GM18526 (cell line): ENCODE measurements around the gene CCL26.

Source experiments
- POLR2A ChIP-seq: IDR thresholded peaks from 3 replicates; pipeline ENCODE4 v1.6.1; 2011; ENCODE audit not compliant: insufficient read length; ENCODE audit errors: extremely low read depth

The CCL26 gene

GRCh38 chr7:75804705-75805104 is 32.7 kb upstream of the CCL26 start:
- no peak for TF ChIP-seq POLR2A

GRCh38 chr7:75804004-75804403 is 32.0 kb upstream of the CCL26 start:
- TF ChIP-seq POLR2A: no peak

- no peak for TF ChIP-seq POLR2A
These were observed 30.5 kb upstream of the CCL26 start for GRCh38 chr7:75802552-75802821.

GRCh38 chr7:75798770-75799169 is 26.8 kb upstream of the CCL26 start:
- no peak for TF ChIP-seq POLR2A

GRCh38 chr7:75796420-75796819 is 24.4 kb upstream of the CCL26 start:
- no peak for TF ChIP-seq POLR2A

- no peak for TF ChIP-seq POLR2A
These were observed 23.8 kb upstream of the CCL26 start for GRCh38 chr7:75795831-75796285.

GRCh38 chr7:75793676-75794075 is 21.7 kb upstream of the CCL26 start:
- no peak for TF ChIP-seq POLR2A

- no peak for TF ChIP-seq POLR2A
These were observed 17.4 kb upstream of the CCL26 start for GRCh38 chr7:75789361-75789924.

GRCh38 chr7:75776295-75776971 is 4.4 kb upstream of the CCL26 start:
- no peak for TF ChIP-seq POLR2A

GRCh38 chr7:75771224-75771623 is 787 bp downstream of the CCL26 start:
- TF ChIP-seq POLR2A: no peak

- no peak for TF ChIP-seq POLR2A
These were observed 9.6 kb downstream of the CCL26 start for GRCh38 chr7:75762350-75762917.

- no peak for TF ChIP-seq POLR2A
These were observed 13.5 kb downstream of the CCL26 start for GRCh38 chr7:75758491-75758890.

- no peak for TF ChIP-seq POLR2A
These were observed 14.2 kb downstream of the CCL26 start for GRCh38 chr7:75757860-75758259.

- TF ChIP-seq POLR2A: no peak
These were observed 14.9 kb downstream of the CCL26 start for GRCh38 chr7:75756991-75757676.

- no peak for TF ChIP-seq POLR2A
These were observed 15.6 kb downstream of the CCL26 start for GRCh38 chr7:75756206-75756990.
